HL-60 (cell line): ENCODE results near the gene AVP.

Source experiments
- DNase-seq, 2 experiments: peaks; one replicate each; pipeline ENCODE4 v3.0.0-alpha.2; 2010 to 2020; ENCODE audit warnings: low read depth in 1 of 2, low spot score in 1 of 2
- H3K27ac ChIP-seq: fragments of 250-450 bp; sonication (Bioruptor Pico); replicated peaks from 2 replicates; pipeline ENCODE4 v1.5.1; 2020; ENCODE audit warnings: mild to moderate bottlenecking, moderate library complexity
- H3K27me3 ChIP-seq: fragments of 250-450 bp; sonication (Bioruptor Pico); 2 replicates; pipeline ENCODE4 v1.5.1; 2021; ENCODE audit warnings: mild to moderate bottlenecking, moderate library complexity; ENCODE audit not compliant: insufficient read depth, poor library complexity, severe bottlenecking
- H3K4me3 ChIP-seq: replicated peaks from 2 replicates; pipeline ENCODE4 v1.5.1; 2011; ENCODE audit warnings: mild to moderate bottlenecking, control low read depth, low read length; ENCODE audit not compliant: insufficient read depth
- GABPA ChIP-seq: IDR thresholded peaks from 2 replicates; pipeline ENCODE4 v1.6.1; 2012; ENCODE audit warnings: low read depth
- POLR2AphosphoS5 ChIP-seq: IDR thresholded peaks from 2 replicates; pipeline ENCODE4 v1.6.1; 2012; ENCODE audit warnings: low read depth
- SPI1 ChIP-seq: IDR thresholded peaks from 2 replicates; pipeline ENCODE4 v1.6.1; 2012; ENCODE audit warnings: low read depth, mild to moderate bottlenecking, borderline replicate concordance
- TF ChIP-seq, protein P1 (sequence below): IDR thresholded peaks from one replicate; pipeline ENCODE4 v1.5.1; 2011; ENCODE audit warnings: low read length, control low read depth, inconsistent platforms; ENCODE audit not compliant: insufficient read depth
- TF ChIP-seq, protein P2 (sequence below): IDR thresholded peaks from 2 replicates; pipeline ENCODE4 v1.6.1; 2012; ENCODE audit warnings: low read depth; ENCODE audit not compliant: insufficient replicate concordance

The AVP gene

DNA sequence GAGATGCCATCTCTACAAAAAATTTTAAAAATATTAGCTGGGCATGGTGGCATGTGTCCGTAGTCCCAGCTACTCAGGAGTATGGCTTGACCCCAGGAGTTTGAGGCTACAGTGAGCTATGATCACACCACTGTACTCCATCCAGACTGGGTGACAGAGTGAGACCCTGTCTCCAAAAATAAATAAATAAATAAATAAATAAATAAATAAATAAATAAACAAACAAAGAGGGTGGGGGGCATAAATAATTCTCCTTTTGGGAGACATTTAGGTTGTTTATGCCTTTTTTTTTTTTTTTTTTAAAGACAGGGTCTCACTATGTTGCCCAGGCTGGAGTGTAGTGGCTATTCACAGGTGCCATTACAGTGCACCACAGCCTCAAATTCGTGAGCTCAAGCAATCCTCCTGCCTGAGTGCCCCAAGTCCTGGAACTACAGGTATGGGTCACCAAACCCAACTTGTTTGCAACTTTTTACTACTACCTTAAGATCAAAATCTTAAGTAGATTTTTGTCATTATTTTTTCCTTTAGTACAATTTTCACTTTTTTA lies 45.6 kb upstream of the AVP start:
- no peak for DNase-seq
- Histone ChIP-seq H3K27me3 (no peaks in the 10 kb centered on the region), H3K27ac (no peak overlapping the region), H3K4me3 (no peak overlapping the region)
- TF ChIP-seq, protein P1, sequence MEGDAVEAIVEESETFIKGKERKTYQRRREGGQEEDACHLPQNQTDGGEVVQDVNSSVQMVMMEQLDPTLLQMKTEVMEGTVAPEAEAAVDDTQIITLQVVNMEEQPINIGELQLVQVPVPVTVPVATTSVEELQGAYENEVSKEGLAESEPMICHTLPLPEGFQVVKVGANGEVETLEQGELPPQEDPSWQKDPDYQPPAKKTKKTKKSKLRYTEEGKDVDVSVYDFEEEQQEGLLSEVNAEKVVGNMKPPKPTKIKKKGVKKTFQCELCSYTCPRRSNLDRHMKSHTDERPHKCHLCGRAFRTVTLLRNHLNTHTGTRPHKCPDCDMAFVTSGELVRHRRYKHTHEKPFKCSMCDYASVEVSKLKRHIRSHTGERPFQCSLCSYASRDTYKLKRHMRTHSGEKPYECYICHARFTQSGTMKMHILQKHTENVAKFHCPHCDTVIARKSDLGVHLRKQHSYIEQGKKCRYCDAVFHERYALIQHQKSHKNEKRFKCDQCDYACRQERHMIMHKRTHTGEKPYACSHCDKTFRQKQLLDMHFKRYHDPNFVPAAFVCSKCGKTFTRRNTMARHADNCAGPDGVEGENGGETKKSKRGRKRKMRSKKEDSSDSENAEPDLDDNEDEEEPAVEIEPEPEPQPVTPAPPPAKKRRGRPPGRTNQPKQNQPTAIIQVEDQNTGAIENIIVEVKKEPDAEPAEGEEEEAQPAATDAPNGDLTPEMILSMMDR = no peak
- no peak for TF ChIP-seq SPI1
- no peak for TF ChIP-seq GABPA
- TF ChIP-seq POLR2AphosphoS5 = no peak
- TF ChIP-seq, protein P2, sequence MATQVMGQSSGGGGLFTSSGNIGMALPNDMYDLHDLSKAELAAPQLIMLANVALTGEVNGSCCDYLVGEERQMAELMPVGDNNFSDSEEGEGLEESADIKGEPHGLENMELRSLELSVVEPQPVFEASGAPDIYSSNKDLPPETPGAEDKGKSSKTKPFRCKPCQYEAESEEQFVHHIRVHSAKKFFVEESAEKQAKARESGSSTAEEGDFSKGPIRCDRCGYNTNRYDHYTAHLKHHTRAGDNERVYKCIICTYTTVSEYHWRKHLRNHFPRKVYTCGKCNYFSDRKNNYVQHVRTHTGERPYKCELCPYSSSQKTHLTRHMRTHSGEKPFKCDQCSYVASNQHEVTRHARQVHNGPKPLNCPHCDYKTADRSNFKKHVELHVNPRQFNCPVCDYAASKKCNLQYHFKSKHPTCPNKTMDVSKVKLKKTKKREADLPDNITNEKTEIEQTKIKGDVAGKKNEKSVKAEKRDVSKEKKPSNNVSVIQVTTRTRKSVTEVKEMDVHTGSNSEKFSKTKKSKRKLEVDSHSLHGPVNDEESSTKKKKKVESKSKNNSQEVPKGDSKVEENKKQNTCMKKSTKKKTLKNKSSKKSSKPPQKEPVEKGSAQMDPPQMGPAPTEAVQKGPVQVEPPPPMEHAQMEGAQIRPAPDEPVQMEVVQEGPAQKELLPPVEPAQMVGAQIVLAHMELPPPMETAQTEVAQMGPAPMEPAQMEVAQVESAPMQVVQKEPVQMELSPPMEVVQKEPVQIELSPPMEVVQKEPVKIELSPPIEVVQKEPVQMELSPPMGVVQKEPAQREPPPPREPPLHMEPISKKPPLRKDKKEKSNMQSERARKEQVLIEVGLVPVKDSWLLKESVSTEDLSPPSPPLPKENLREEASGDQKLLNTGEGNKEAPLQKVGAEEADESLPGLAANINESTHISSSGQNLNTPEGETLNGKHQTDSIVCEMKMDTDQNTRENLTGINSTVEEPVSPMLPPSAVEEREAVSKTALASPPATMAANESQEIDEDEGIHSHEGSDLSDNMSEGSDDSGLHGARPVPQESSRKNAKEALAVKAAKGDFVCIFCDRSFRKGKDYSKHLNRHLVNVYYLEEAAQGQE = no peak

DNA sequence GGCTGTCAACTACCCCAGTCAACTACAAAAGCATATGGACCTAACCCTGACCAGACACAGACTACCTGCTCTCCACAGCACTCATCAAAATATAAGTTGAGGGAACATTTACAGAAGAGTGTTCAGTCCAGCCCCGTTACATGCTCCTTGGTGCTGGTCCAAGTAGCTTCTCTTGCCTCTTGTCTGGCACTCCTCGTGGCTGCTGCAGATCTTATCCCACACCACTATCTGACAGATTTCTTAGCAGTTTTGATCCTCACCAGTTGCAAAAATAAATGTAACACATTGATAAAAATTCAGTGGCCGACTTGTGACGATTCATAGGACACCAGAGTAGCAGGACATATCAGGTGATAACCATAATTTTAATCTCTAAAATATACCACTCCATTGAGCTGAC lies 44.6 kb upstream of the AVP start:
- Histone ChIP-seq H3K27ac (no peak overlapping the region), H3K4me3 (no peak overlapping the region), H3K27me3 (no peaks in the 10 kb centered on the region)
- TF ChIP-seq, protein P2 = no peak
- TF ChIP-seq GABPA (no peak), POLR2AphosphoS5 (no peak), SPI1 (no peak)
- TF ChIP-seq, protein P1 = no peak
- no peak for DNase-seq

DNA sequence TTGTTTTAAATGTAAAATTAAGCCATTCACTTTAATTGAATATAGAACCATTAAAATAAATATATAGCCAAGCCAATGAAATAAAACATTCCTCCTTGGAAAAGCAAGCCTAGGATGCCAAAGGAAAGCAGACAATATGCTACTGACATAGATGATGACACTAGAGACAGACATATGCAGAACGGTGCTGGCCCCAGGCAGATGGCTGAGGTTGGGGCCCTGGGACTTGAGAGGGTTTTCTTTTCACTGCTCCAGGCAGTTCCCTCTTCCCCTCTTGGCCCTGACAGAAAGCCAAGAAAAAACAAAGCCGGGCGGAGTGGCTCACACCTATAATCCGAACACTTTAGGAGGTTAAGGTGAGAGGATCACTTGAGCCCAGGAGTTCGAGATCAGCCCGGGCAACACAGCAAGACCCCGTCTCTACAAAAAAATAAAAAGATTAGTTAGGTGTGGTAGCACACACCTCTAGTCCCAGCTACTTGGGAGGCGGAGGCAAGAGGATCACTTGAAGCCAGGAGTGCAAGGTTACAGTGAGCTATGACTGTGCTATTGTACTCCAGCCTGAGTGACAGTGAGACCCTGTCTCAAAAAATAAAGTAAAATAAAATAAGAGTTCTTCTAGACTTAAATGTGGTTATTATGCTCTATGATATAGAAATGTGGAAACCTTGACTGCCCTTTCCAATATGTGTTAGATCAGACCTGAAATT lies 43.9 kb upstream of the AVP start:
- Histone ChIP-seq H3K4me3 (no peak overlapping the region), H3K27me3 (no peaks in the 10 kb centered on the region), H3K27ac (no peak overlapping the region)
- no peak for DNase-seq
- TF ChIP-seq SPI1 (no peak), GABPA (no peak), POLR2AphosphoS5 (no peak)
- TF ChIP-seq, protein P2 = no peak
- TF ChIP-seq, protein P1 = no peak
